ENCODE results near the gene BIRC5.
A peak's percentile ranks its signal among the peaks of the same experiment; 100 is the strongest.

Gene BIRC5

GRCh38 chr17:78184351-78184750 lies 29.7 kb upstream of the BIRC5 start:
- no peak for DNase-seq

DNA sequence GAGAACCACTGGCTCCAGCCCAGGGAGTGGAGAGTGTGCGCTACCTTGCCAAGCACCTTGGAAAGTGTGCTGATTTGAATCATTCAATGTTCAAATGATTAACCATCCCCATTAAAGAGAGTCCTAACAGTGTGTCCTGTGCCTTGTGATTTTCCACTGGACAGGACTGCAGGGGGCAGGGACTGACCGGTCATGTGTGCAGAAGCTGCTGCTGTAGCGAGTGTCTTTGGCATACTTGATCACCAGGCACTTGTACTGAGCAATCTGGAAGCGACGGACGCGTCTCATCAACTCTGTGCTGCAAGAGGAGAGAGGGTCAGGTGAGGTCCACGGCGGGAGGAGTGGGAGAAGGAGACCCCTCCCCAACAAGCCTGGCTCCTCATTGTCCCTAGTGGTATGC lies 29.2 kb upstream of the BIRC5 start:
- no peak for DNase-seq

GRCh38 chr17:78185981-78186691 lies 27.9 kb upstream of the BIRC5 start:
- no peak for DNase-seq

DNA sequence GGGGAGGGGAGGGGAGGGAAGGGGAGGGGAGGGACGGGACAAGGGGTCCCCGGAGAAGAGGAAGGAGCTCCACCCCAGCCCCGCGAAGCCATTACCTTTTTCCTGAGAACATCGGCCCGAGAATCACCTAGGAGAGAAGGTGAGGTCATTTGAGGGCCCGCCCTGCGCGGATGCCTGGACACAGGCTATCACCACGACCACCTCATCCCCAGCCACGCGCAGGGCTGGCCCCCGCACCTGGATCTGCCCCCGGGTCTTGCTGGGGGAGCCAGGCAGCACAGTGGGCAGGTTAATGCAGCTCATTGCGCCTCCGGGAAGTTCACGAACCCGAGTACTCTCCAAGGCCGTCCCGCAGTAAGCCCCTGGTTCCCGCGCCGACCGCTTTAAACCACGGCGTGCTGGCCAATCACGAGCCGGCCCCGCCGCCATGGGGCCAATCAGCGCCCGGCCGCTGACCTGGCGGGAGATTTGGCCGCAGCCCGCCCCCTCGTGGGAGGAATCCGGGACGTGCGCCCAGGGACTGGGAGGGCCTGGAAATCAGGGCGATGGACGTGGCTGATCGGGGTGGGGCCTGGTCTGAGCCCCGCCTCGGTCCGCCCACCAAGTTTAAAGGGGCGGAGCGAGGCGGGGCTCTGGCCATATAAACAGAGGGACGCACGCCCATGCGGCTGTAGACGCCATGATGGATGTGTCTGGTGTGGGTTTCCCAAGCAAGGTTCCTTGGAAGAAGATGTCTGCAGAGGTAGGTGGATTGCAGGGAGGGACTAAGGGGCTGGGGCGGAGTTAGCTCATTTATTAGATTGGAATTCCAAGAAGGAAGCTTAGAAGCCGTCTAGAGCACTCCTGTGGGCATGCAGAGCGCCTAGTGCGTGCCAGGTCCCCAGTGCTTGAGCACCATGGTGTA lies 27.1 kb upstream of the BIRC5 start, which contains the start of the genes AFMID and TK1:
AFMID (plus strand) TSS at position 671 of the 904 bp plus-strand sequence; CDS start at position 680, 9 bp downstream.
TK1 (minus strand) TSS at position 361 of the 904 bp plus-strand sequence; CDS start at position 303, 58 bp downstream.
- peak; percentile 52 for DNase-seq

DNA sequence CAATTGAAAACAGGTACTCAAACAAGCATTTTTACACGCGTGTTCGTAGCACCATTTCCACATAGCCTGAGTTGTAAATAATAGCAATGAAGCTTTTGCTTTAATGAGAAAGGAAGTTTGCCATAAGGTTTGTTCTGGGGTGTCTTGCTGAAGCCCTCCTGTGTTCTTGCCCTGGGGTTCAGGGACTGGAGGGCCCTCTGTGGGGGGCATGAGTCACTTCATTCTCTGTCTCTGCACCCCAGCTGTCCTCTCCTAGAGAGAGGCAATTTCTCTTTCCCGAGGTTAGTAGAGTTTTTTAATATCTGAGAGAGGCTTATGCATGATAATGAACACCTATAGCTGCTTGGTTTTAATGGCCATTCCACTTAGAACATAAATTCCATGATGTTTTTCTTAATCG lies 17.3 kb upstream of the BIRC5 start:
- no peak for DNase-seq

DNA sequence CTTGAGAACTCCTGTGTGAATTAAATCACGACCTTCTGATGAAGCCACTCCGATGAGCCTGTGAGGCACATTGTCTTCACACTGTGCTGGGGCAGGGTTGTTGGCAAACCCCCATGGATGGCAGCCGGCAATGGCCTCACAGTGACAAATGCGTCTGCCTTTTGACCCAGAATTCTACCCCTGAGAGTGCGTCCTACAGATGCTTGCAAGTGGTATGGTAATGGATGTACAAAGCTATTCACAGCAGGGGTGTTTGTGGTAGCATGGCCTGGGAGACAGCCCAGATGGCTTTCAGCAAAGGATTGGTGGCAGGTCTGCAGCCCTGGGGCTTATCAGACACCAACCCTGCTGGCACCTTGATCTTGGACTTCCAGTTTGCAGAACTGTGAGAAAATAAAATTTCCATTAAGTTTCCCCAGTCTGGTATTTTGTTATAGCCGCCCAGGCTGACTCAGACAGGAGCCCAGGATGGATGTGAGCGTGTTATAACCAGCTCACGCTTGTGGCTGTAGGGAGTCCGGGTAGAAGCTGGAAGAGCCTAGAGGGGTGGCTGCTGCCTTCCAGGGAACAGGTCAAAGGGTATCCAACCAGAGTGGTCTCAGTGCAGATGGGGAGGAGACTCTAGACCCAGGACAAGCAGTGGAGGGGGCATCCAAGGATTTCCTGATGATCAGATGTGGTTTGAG lies 16.8 kb upstream of the BIRC5 start:
- DNase-seq: no peak

DNA sequence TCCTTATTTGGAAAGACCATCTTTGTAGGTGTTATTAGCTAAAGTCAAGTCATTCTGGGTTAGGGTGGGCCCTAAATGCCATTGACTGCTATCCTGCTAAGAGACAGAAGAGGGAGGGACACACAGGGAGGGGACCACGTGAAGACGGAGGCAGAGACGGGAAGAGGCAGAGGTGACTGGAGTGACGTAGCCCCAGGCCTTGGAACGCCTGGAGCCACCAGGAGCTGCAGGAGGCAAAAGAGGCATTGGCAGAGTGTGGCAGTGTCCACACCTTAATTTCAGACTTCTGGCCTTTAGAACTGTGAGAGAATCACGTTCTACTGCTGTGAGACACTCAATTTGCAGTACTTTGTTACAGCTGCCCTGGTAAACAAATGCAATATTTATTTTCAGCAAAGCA lies 13.6 kb upstream of the BIRC5 start:
- no peak for DNase-seq

- no peak for DNase-seq
Measured at GRCh38 chr17:78202666-78203065, 11.4 kb upstream of the BIRC5 start.

- no peak for DNase-seq
Measured at GRCh38 chr17:78204387-78205123, 9.5 kb upstream of the BIRC5 start.

- DNase-seq: no peak
Measured at GRCh38 chr17:78205124-78205775, 8.8 kb upstream of the BIRC5 start.

GRCh38 chr17:78206298-78206697 lies 7.8 kb upstream of the BIRC5 start:
- DNase-seq: no peak

GRCh38 chr17:78208486-78208885 lies 5.6 kb upstream of the BIRC5 start:
- DNase-seq: no peak

DNA sequence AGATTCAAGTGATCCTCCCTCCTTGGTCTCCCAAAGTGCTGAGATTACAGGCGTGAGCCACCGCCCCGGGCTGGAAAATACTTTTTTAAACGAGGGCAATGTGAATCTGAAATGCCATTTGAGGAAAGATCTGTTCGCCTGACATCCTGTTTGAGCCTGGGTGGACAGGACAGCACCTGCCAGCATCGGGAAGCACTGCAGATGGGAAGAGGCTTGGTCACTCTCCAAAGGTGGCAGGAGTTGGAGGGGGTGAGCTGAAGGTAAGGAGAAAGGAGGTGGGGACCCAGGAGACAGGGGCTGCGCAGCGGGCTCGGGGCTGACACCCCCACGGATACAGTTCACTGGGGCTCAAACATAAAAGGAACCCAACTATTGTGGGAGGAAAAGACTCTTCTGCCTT lies 3.9 kb upstream of the BIRC5 start:
- no peak for DNase-seq

- no peak for DNase-seq
Measured at GRCh38 chr17:78211032-78211431, 3.0 kb upstream of the BIRC5 start.

DNA sequence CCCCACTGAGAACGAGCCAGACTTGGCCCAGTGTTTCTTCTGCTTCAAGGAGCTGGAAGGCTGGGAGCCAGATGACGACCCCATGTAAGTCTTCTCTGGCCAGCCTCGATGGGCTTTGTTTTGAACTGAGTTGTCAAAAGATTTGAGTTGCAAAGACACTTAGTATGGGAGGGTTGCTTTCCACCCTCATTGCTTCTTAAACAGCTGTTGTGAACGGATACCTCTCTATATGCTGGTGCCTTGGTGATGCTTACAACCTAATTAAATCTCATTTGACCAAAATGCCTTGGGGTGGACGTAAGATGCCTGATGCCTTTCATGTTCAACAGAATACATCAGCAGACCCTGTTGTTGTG lies 631 bp downstream of the BIRC5 start:
- no peak for DNase-seq

GRCh38 chr17:78219396-78220150 lies 5.5 kb downstream of the BIRC5 start:
- DNase-seq: no peak

- no peak for DNase-seq
Measured at GRCh38 chr17:78223061-78223460, 9.0 kb downstream of the BIRC5 start.

GRCh38 chr17:78223765-78224164 lies 9.7 kb downstream of the BIRC5 start:
- DNase-seq: no peak

- DNase-seq: no peak
Measured at GRCh38 chr17:78224231-78225087, 10.4 kb downstream of the BIRC5 start.

- DNase-seq: no peak
Measured at GRCh38 chr17:78225088-78225865, 11.2 kb downstream of the BIRC5 start.

Measured in NCI-H187 treated with DMSO at 0.1 percent for 48 hours (cell line).